H1 (cell line): ENCODE data around the gene HIP1. TPM values are rescaled to one million over a fixed set of nuclear protein-coding genes. Genes with fewer than 3 reads are reported as not detected.

Source experiments
- ATF2 ChIP-seq: IDR thresholded peaks from 2 replicates; pipeline ENCODE4 v1.6.1; 2012; ENCODE audit warnings: low read length, inconsistent platforms
- ATF3 ChIP-seq: IDR thresholded peaks from 2 replicates; pipeline ENCODE4 v1.6.1; 2011; ENCODE audit warnings: low read depth, mild to moderate bottlenecking, low read length; ENCODE audit not compliant: insufficient read depth
- BRCA1 ChIP-seq: IDR thresholded peaks from 2 replicates; pipeline ENCODE4 v1.6.1; 2012; ENCODE audit warnings: low read depth, low read length, improper control_type of control experiment
- CBX5 ChIP-seq: fragments of 300-800, 300-1000 bp; sonication (generic); IDR thresholded peaks from 2 replicates; pipeline ENCODE4 v1.7.1; 2016; ENCODE audit warnings: antibody characterized with exemption, low read length, low read depth
- CREB1 ChIP-seq: IDR thresholded peaks from 2 replicates; pipeline ENCODE4 v1.6.1; 2012; ENCODE audit warnings: inconsistent platforms
- EP300 ChIP-seq, 2 experiments: IDR thresholded peaks; 1 replicate in 1 of 2; 2 replicates in 1 of 2; pipeline ENCODE4 v1.6.1; 2011 to 2012; ENCODE audit warnings: low read depth in 2 of 2, low read length in 2 of 2, mild to moderate bottlenecking in 2 of 2, borderline replicate concordance in 1 of 2, inconsistent platforms in 1 of 2, moderate library complexity in 1 of 2
- EZH2 ChIP-seq: fragments of 200-600 bp; sonication (generic); IDR thresholded peaks from 2 replicates; pipeline ENCODE4 v1.7.1; 2012; ENCODE audit warnings: low read depth, mild to moderate bottlenecking, moderate library complexity, low read length, inconsistent platforms; ENCODE audit not compliant: severe bottlenecking
- KDM5A ChIP-seq: fragments of 200-600 bp; IDR thresholded peaks from 2 replicates; pipeline ENCODE4 v1.7.1; 2012; ENCODE audit warnings: mild to moderate bottlenecking, low read length, inconsistent platforms, mixed read lengths
- POU5F1 ChIP-seq: IDR thresholded peaks from 2 replicates; pipeline ENCODE4 v1.6.1; 2011; ENCODE audit warnings: low read depth, mild to moderate bottlenecking, low read length, moderate library complexity
- RNF2 ChIP-seq: fragments of 200-900, 300-1000 bp; sonication (generic); IDR thresholded peaks from 2 replicates; pipeline ENCODE4 v1.7.1; 2016; ENCODE audit warnings: borderline replicate concordance, low read depth, mild to moderate bottlenecking, antibody characterized with exemption, low read length; ENCODE audit not compliant: poor library complexity, severe bottlenecking; ENCODE audit errors: missing control alignments
- RXRA ChIP-seq: IDR thresholded peaks from 2 replicates; pipeline ENCODE4 v1.6.1; 2011; ENCODE audit warnings: low read depth, mild to moderate bottlenecking, low read length, moderate library complexity; ENCODE audit not compliant: insufficient read depth
- SP1 ChIP-seq: IDR thresholded peaks from 2 replicates; pipeline ENCODE4 v1.6.1; 2011; ENCODE audit warnings: low read depth, low read length
- TAF7 ChIP-seq: optimal IDR thresholded peaks from 2 replicates; pipeline ENCODE3; 2011; ENCODE audit warnings: low read depth, mild to moderate bottlenecking, inconsistent platforms, low read length, moderate library complexity, borderline replicate concordance
- TEAD4 ChIP-seq: IDR thresholded peaks from 2 replicates; pipeline ENCODE4 v1.6.1; 2012; ENCODE audit warnings: low read depth, low read length, inconsistent platforms, mixed read lengths
- polyA plus RNA-seq, 7 experiments: library from polyadenylated mRNA; depleted of rRNA in 3 of 7; stranded (reverse) in 5 of 7; unstranded in 2 of 7; fragments of >200 nt in 5 of 7; fragments of 200-250 nt in 2 of 7; gene quantifications; 1 replicate in 5 of 7; 2 replicates in 1 of 7; 4 replicates in 1 of 7; pipeline versions ENCODE4 v1.2.1 to v1.2.3, GENCODE V29; 2011 to 2013; ENCODE audit warnings: missing spikeins in 2 of 7, mixed read lengths in 2 of 7
- total RNA-seq: library from RNA; stranded (reverse); fragmentation: NEBNext Ultra II Directional; extraction: Animal tissue kit (Norgen Biotek cat#: 25700); gene quantifications from 2 replicates; pipeline ENCODE4 v1.2.1, GENCODE V29; 2021

HIP1 gene
- total and polyA plus RNA-seq, 2 of the 8 experiments (the other 6 are each of a cell fraction or from before 2014, with no cell fraction given) = 51.8 to 108 TPM

DNA sequence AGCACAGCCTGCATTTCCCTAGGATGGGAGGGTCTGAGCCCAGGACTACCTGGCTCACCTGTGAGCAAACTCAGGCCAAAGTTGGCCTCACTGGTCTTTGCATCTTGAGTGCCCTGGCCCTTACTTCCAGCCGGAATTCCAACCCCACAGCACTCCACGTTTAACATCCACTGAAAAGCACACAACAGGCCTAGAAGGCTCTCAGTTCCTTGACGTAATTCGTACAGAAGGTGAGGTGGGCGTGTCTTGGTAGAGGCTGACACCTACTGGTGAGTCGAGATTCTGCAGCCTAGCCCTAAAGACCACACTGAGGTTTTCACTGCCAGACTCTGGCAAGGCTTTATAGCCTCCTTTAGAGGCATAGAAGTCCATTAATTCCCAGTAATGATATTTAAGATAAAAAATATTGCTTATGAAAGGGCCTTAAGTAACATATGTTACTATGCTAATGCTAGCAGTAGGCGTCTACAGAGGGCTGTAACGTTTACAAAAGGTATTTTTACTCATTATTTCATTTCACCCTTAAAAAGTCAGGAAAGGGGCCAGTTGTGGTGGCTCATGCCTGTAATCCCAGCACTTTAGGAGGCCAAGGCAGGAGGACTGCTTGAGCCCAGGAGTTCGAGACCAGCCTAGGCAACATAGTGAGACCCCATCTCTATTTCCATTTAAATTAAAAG lies 95.8 kb downstream of the HIP1 start (continued):
- peak; percentile 28; the same call in 1 of the 2 replicates for TF ChIP-seq TEAD4
- no peak for TF ChIP-seq RNF2
- no peak for TF ChIP-seq EP300 (IDR thresholded peaks at IDR 0.05; ENCODE audit: borderline replicate concordance in 1 of 2, low read depth in 2 of 2, low read length in 2 of 2)
- TF ChIP-seq ATF2 = peak; percentile 92
- no peak for TF ChIP-seq RXRA
- peak; percentile 79; the same call in 1 of the 2 replicates for TF ChIP-seq SP1
- TF ChIP-seq POU5F1 = no peak
- TF ChIP-seq ATF3 = no peak
- no peak for TF ChIP-seq TAF7
- TF ChIP-seq EZH2 = no peak
- no peak for TF ChIP-seq CBX5
- peak; percentile 26; the same call in 1 of the 2 replicates for TF ChIP-seq CREB1
- TF ChIP-seq KDM5A = no peak
- no peak for TF ChIP-seq BRCA1
